Type B pancreatic cell (in vitro differentiated cells): ENCODE measurements around the gene CORO6. TPM values are rescaled to one million over a fixed set of nuclear protein-coding genes. Genes with fewer than 3 reads are reported as not detected.
A peak's percentile ranks its signal among the peaks of the same experiment; 100 is the strongest.

ENCODE experiments used
- DNase-seq: peaks from one replicate; pipeline ENCODE4 v3.0.0; 2021; ENCODE audit warnings: mixed read lengths; ENCODE audit not compliant: unreplicated experiment; ENCODE audit errors: extremely low spot score
- H3K27ac Mint-ChIP-seq: 2 replicates; pipeline ENCODE4 v1.8.0; 2021; ENCODE audit warnings: mild to moderate bottlenecking, mixed read lengths
- H3K27me3 Mint-ChIP-seq: 2 replicates; pipeline ENCODE4 v1.8.0; 2021; ENCODE audit warnings: mixed read lengths
- H3K36me3 Mint-ChIP-seq: 2 replicates; pipeline ENCODE4 v1.8.0; 2021; ENCODE audit warnings: mixed read lengths
- H3K4me1 Mint-ChIP-seq: one replicate; pipeline ENCODE4 v1.8.0; 2021; ENCODE audit warnings: mixed read lengths; ENCODE audit not compliant: unreplicated experiment
- H3K4me3 Mint-ChIP-seq: 2 replicates; pipeline ENCODE4 v1.8.0; 2021; ENCODE audit warnings: mild to moderate bottlenecking, mixed read lengths
- H3K9me3 Mint-ChIP-seq: 2 replicates; pipeline ENCODE4 v1.8.0; 2021; ENCODE audit warnings: mixed read lengths
- total RNA-seq: library from RNA; stranded (reverse); gene quantifications from 2 replicates; pipeline ENCODE4 v1.2.1, GENCODE V29; 2021; ENCODE audit warnings: low replicate concordance
- TF ChIP-seq, protein P1 (sequence below): fragments of 200-600 bp; sonication (generic); conservative IDR thresholded peaks from 2 replicates; pipeline ENCODE4 v1.5.0; 2021; ENCODE audit warnings: antibody characterized with exemption, mild to moderate bottlenecking

CORO6 gene
- total RNA-seq, 1 donor from 2014 or later: 6.8 TPM

GRCh38 chr17:29620271-29620670 lies 2.4 kb downstream of the CORO6 start:
- no peak for DNase-seq
- TF ChIP-seq, protein P1, sequence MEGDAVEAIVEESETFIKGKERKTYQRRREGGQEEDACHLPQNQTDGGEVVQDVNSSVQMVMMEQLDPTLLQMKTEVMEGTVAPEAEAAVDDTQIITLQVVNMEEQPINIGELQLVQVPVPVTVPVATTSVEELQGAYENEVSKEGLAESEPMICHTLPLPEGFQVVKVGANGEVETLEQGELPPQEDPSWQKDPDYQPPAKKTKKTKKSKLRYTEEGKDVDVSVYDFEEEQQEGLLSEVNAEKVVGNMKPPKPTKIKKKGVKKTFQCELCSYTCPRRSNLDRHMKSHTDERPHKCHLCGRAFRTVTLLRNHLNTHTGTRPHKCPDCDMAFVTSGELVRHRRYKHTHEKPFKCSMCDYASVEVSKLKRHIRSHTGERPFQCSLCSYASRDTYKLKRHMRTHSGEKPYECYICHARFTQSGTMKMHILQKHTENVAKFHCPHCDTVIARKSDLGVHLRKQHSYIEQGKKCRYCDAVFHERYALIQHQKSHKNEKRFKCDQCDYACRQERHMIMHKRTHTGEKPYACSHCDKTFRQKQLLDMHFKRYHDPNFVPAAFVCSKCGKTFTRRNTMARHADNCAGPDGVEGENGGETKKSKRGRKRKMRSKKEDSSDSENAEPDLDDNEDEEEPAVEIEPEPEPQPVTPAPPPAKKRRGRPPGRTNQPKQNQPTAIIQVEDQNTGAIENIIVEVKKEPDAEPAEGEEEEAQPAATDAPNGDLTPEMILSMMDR: no peak
- H3K27me3 Mint-ChIP-seq: peaks cover 59% of the 10 kb centered on the region
- peaks cover 6% of the 10 kb centered on the region for H3K4me1 Mint-ChIP-seq
- H3K27ac Mint-ChIP-seq: no peak overlapping the region
- no peaks in the 10 kb centered on the region for H3K9me3 Mint-ChIP-seq
- no peaks in the 10 kb centered on the region for H3K36me3 Mint-ChIP-seq
- no peak overlapping the region for H3K4me3 Mint-ChIP-seq

GRCh38 chr17:29619251-29619650 lies 3.5 kb downstream of the CORO6 start:
- H3K4me3 Mint-ChIP-seq: no peak overlapping the region
- DNase-seq: no peak
- H3K4me1 Mint-ChIP-seq: peaks cover 6% of the 10 kb centered on the region
- H3K27me3 Mint-ChIP-seq: peaks cover 66% of the 10 kb centered on the region
- no peaks in the 10 kb centered on the region for H3K9me3 Mint-ChIP-seq
- H3K36me3 Mint-ChIP-seq: no peaks in the 10 kb centered on the region
- no peak overlapping the region for H3K27ac Mint-ChIP-seq
- TF ChIP-seq, protein P1: no peak

GRCh38 chr17:29618272-29619065 lies 4.2 kb downstream of the CORO6 start:
- TF ChIP-seq, protein P1: peak; percentile 13
- H3K27me3 Mint-ChIP-seq: peaks cover 66% of the 10 kb centered on the region
- no peaks in the 10 kb centered on the region for H3K9me3 Mint-ChIP-seq
- no peaks in the 10 kb centered on the region for H3K36me3 Mint-ChIP-seq
- H3K4me3 Mint-ChIP-seq: no peak overlapping the region
- H3K27ac Mint-ChIP-seq: no peak overlapping the region
- H3K4me1 Mint-ChIP-seq: peaks cover 6% of the 10 kb centered on the region
- no peak for DNase-seq

DNA sequence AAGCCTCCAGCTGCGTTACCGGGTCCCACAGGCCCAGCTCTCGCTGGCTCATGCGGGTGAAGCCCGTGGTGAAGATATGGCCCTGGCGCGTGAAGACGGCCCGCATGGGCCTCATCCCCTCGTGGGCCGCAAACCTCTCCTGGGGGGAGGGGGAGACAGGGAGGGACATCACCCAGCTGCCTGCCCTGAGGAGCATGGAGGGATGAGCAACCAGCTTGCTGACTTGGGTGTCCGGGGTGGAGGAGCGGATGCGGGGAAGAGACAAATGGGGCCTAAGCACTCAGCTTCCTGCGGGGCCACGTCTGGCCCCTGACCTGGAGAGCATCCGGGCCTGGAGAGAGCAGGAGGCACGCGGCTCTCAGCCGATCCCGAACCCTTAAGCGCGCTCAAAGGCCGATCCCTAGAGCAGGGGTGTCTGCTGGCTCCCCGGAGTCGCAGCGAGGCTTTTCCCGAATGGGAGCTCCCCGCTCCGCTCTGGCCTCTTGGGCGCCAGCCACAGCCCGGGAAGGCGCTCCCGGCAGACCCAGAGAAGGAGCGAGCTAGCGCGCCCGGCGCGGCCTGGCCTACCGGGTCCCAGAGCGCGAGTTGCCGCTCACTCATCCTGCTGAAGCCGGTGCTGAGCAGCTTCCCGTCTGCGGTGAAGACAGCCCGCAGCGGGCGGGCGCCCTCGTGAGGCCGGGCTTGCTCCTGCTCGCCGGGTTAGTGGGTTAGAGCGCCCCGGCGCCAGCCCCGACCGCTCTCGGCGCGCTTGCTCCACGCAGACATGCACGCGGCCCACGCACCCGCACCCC lies 5.0 kb downstream of the CORO6 start:
- H3K4me1 Mint-ChIP-seq: no peaks in the 10 kb centered on the region
- TF ChIP-seq, protein P1: peak; percentile 75
- peaks cover 62% of the 10 kb centered on the region for H3K27me3 Mint-ChIP-seq
- H3K9me3 Mint-ChIP-seq: no peaks in the 10 kb centered on the region
- H3K27ac Mint-ChIP-seq: no peak overlapping the region
- H3K36me3 Mint-ChIP-seq: no peaks in the 10 kb centered on the region
- H3K4me3 Mint-ChIP-seq: peak overlapping the region; percentile 60
- DNase-seq: peak; percentile 79

DNA sequence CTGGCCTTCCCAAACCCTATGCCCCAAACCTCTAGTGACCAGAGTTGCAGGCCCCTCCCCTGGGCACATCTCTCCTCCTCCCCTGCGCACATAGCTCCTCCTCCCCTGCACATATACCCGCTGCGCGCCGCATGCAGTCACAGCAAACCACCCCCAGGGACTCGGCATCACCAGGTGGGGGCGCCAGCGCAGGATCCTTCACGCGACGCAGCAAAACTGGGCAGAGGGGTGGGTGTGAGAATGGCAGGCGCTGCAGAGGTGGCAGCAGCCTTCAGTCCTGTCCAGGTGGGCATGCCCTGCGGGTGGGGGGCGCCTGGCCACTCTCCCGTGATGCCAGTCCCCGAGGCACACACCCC lies 5.6 kb downstream of the CORO6 start:
- peaks cover 61% of the 10 kb centered on the region for H3K27me3 Mint-ChIP-seq
- DNase-seq: peak; percentile 79

More for the DNA sequence above, 5.6 kb downstream of the CORO6 start:
- TF ChIP-seq, protein P1: peak; percentile 71
- no peaks in the 10 kb centered on the region for H3K9me3 Mint-ChIP-seq
- H3K4me1 Mint-ChIP-seq: no peaks in the 10 kb centered on the region
- H3K27ac Mint-ChIP-seq: no peak overlapping the region
- H3K36me3 Mint-ChIP-seq: no peaks in the 10 kb centered on the region
- peak overlapping the region; percentile 60 for H3K4me3 Mint-ChIP-seq
